GM18870 (cell line): ENCODE results near the gene CNGB1.

Experiments
- ATAC-seq: cut with Tn5 transposase; IDR thresholded peaks from one replicate; pipeline ENCODE4 v1.9.1; 2021; ENCODE audit warnings: moderate library complexity; ENCODE audit not compliant: unreplicated experiment

Gene CNGB1

DNA sequence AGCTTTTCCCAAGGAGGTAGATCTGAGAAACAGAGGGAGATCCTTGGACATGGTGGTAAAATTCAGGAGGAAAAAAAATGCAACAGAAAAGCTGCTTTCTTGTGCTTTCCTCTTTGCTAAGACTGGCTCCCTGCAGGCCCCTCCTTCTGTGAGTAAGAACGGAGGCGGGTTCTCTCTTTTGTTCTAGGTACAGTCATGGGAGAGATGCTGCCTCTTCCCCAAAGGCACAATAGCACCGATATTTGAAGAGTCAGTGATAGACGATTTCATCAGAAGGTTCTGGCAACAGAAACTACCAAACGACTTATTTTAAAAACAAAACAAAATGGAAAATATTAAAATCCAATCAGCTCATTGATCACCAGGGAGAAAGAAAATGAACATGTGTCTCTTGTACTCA lies 136.0 kb downstream of the CNGB1 start:
- no peak for ATAC-seq
